Stimulated activated CD8-positive, alpha-beta memory T cell treated with anti-CD3 and anti-CD28 coated beads, Interleukin-15, amount 100 ng/mL, for 48 hours (primary cell): ENCODE measurements around the gene ARAP3.

ENCODE experiments used
- DNase-seq, 2 donors: peaks; one replicate each; pipeline ENCODE4 v3.0.0-alpha.2; 2020; ENCODE audit warnings: low read depth in 2 of 2

The ARAP3 gene

DNA sequence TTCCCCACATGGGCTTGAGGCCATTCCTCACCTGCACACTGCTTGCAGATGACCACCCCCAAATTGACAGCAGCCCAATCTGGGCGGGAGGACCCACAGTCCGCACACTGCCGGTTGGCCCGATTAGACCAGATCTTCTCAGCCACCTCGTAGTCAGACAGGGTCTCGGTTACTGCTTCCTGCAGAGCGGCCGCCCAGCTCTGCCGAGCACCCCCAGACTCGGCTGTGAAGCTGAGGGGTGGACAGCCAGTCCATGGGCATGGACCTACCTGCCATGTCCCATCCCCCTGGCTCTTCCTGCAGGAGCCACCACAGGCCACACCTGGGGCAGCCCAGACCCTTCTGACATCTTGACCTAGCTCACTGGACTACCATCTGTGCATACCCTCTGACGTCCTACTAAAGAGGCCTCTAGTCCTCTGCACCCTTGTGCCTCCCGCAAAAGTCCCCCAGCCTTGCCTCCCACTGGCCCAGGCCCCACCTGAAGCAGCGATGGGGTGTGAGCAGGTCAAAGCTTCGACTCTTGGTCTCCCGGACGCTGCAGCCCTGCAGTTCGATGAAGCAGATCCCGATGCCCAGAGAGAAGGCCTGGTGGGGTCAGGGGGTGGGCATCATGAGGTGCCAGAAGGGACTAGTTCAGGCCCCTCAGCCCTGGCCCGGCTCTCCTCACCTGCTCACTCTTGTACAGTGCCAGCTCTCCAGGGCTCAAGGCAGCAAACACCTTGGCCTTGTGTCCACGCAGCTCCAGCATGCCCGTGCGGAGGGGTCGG is 9.8 kb downstream of the ARAP3 start:
- no peak for DNase-seq

DNA sequence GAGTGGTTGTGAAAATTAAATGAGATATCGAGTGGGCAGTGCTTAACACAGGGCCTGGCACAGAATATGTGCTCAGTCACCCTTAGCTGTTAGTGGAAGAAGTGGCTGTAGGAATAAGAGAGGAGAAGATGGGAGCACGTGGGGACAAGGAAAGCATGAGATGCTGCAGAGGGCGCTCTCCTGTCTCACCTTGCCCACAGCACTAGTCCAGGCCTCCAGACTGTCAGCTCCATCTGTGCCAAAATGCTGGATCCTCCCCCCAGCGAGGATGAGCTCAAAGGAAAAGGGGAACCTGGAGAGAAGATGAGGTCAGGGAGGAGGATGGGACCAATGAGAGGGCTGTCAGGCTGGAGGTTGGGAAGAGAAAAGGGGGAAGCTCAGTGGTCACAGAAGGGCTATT is 12.5 kb downstream of the ARAP3 start:
- DNase-seq = no peak

DNA sequence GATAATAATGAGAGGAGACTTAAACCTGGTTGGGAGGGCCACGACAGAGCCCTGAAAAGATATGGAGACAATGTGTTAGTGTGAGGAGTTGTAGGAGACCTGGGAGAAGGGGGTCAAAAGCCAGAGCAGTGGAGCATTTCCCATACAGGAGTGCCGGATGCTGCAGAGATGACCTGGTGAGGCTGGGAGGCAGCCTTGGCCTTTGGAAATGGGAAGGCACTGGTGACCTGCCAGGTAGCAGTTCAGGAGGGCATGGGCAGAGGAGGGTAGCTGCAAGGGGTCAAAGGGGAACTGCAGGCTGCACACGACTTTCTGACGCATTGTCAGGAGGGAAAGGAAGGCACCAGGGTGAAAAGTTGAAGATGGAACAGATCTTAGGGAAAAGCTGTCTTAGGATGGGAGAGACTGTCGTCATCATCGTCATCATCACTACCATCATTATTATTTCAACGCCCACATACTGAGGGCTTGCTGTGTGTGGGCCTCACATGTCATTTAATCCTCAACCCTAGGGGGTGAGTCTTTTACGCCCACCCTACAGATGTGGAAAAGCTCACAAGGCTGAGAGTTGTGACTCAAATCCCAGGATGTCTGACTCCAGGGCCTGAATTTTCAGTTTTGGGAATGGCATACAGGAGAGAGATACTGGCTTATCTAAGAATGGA is 13.3 kb downstream of the ARAP3 start:
- DNase-seq = no peak

DNA sequence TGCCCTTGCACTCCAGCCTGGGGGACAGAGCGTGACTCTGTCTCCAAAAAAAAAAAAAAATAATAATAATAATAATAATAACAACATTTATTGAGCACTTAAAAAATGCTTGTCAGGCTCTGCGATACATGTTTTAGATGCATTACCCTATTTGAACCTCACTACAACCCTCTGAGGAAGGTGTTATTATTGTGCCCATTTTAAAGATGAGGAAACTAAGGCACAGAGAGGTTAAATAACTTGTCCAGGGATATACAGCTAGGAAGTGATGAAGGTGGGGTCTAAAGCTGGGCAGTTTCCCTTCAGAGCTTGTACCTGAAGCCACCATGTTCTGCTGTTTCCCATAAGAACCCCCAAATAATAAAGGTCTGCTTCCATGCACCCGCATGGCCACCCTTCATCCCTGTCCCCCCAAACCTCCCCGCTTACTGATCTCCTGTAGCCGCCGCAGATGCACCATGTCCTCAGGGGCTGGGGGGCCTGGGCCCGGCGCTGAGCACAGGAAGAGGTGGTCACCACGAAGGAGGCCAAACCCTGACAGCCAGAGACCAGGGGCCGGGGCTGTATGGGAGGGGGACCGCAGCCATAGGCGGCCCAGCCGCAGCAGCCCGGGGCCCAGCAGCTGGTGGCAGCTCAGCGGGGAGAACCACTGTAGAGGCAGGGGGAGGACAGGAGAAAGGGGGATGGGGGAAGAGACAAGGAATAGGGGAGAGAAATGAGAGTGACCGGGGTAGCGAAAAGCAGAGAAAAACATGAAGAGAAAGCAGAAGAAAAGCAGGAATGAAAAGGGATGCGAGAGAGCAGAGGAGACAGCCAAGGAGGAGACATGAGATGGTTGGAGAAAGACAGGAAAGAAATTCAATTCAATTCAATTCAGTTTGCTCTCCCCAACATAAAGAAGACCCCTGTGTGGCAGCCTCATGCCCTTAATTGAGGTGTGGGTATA is 15.8 kb downstream of the ARAP3 start:
- no peak for DNase-seq

DNA sequence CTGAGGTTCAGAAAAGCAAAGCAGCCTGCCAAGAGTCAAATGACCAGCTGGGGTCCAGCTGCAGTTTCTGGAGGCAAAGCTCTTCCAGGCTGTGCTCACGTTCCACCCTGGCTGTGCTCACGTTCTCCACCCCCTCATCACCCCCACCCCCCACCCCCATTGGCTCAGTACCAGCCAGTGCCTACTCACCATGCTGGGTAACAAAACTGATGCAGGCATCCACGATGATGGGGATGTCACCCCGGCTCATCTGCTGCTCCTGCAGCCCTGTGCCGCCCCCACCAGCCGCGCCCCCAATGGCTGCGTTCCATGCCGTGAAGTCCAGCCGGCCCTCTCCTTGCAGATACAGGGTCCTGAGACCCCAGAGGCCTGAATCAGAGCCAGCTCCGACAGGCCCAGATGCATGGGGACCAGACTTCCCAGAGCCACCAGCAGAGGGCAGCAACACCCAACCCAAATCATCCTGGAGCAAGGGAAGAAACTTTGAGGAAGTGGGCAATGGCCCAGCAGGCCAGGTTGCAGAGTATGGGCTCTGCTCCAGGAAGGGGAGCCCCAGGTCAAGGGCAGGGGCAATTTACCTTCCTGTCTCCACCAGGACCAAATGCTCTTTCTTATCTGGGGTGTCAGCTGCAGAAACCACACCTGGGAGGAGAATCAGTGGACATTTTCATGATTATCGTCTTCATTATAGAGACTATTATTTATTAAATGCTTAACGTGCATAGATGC is 17.1 kb downstream of the ARAP3 start:
- DNase-seq = peak; percentile 32 to 56

DNA sequence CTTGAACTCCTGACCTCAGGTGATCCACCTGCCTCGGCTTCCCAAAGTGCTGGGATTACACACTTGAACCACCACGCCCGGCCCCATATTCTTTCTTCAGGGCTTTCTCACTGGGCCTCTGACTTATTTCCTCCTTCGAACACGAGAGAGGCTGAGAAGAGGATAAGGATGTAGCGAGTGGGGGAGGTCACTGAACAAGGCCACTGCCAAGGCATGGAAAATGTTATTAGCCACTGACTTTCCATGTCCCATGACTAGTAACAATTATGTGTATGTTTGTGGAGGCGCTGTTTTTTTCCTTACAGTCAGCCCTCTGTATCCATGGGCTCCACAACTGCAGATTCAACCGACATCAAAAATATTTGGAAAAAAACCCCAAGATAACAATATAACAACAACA is 18.5 kb downstream of the ARAP3 start:
- no peak for DNase-seq

DNA sequence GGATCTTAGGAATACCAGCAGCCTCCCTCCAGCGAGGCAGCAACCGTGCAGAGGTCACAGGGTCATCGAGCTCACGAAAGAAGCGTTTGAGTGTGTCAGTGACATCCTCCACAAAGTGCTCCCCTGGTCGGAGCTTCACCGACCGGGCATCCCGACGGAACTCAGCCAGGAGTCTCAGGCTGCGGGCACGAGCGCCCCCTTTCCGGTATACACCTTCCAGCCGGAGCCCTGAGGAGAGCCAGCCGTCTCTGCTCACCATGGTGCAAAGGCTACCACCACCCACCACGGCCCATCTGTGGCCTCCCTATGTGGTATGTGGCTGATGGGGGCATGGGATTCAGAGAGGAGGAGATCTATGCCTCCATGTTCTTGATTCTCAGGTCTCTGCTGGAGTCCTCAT is 20.0 kb downstream of the ARAP3 start:
- no peak for DNase-seq

DNA sequence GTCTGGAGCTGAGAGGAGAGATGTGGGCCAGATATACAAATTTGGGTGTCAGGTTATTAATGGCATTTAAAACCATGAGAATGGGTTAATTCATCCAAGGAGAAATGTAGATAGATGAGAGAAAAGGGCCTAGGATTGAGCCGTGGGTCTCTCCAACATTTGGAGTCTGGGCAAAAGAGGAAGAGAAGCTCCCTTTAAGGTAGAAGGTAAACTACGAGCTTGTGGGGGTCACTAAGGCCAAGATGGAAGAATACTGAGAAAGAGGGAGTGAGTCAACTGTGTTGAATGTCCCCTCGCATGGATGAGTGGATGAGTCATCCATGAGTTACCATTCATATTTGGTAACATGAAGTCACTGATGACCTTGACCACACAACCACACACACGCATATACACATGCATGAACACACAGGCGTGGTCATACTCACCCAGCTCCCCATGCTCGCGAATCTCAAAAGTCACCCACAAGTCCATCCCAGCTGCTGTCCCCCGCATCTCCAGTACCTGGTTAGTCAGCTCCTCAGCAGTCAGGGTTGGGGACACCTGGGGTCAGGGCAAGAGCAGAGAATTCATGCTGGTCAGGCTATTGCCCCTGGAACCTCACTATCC is 24.0 kb downstream of the ARAP3 start:
- DNase-seq = no peak

DNA sequence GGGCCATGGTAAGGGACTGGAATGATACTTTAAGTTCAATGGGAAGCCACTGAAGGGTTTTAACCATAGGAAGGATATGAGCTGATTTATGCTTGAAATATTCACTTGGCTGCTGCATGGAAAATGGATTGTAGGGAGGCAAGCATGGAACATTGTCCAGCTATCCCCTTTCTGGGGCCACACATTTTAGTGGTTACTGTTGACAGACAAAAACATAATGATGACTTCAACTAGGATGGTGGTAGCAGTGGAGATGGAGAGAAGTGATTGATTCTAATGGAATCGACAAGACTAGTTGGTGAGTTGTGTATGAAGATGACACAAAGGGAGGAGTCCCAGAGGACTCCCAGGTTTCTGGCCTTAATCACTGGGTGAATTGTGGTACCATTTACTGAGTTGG is 24.6 kb downstream of the ARAP3 start:
- no peak for DNase-seq

DNA sequence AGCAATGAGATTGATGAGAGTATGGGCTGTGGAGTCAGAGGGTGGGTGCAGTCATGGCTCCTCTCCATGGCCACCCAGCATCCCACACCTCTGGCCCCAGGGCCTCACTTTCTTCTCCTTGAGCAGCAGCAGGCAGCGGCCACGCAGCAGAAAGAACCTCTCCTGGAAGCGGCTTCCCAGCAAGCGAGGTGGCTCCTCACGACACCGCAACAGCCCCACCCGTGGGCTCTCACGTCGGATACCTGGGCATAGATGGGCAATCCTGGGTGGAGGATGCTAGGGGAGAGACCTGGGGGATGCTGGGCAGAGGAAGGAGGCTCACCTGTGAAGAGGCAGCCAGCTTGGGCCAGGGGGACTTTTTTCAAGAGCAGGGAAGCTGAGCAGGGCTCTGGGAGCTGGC is 25.6 kb downstream of the ARAP3 start:
- no peak for DNase-seq

DNA sequence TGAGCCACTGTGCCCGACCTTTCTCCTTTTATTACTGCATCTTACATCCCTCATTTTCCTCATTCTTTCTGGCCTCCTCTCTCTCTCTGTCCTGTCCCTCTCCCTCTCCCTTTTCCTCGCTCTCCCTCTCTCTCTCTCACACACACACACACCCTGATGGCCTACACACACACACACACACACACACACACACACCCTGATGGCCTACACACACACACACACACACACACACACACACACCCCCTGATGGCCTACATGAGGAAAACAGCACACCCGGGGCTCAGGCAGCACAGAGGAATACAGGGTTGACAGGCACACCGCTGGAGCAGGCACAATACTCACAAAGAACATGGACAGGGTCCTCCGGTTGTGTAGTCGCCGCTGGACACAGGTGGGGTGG is 27.0 kb downstream of the ARAP3 start:
- DNase-seq = no peak

DNA sequence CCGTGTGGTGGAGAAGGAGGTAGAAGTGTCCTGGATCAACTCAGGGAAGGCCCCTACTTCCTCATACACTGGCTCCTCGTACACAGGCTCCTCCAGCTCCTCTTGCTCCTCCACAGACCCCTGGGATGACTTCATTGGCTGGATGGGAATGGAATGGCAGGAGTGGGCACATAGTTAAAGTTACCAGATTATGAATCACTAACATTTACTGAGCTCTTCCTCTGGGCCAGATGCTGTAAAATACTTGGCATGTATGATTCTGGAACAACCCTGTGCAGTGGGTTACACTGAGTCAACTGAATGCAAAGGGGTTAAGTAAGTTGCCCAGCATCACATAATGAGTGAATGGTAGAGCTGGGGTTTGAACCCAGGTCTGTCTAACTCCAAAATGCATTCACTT is 27.7 kb downstream of the ARAP3 start:
- DNase-seq = no peak

DNA sequence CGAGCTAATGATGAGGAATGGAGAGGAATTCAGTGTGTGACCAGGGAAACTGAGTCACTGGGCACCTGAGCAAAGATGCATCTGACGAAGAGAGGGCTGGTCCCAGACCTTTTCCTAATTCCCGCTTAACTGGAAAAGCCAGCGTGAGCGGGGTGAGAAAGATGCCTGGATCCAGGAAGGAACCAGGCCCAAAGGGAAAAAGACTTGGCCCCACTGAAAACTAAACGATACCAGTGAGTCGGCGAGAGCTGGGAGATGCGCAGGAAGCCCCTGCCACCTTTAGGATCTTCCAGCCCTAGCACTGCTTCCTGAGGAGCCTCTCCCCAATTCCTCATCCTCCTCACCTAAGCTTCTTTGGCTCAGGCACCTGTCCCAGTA is 30.3 kb downstream of the ARAP3 start:
- DNase-seq = no peak

DNA sequence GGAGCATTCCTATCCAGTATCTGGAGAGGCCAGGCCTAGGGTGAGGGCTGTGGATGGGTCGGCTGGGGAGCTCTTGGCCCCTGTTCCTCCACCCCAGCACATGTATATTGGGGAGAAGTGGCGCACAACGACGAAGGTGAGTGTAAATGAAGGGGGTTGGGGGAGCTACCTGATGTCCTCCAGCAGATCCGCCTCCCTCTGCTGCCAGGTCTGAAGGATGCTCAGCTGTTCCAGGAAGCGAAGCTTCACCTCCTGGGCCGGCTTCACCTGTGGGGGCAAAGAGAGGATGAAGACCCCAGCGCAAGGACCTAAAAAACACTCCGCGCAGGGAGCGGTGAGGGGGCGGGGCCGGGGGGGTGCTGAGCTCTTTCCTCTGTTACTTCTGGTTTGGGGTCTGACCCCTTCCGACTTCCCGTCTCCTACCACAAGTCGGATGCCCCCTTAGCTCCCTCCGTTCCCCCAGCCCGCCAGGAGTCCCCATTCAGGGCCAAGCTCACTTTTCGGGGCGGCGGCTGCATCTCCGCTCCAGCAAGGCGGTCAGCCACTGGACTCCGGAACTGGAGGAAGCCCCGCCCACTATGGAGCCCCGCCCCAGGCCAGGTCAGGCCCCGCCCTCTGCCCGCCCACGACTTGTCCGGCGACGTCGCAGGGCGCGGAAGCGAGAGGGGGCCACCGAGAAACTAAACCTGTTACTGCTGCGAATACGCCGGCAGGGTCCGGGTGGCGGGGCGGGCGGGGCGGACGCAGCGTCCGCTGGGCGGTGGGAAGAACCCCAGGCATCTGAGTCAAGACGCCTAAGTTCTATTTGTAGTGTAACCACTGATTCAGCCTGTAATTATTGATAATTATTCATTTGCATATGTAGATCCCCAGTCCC is 30.9 kb downstream of the ARAP3 start, which contains the start of gene FCHSD1:
FCHSD1 (minus strand) TSS at position 568 of the 877 bp plus-strand sequence; CDS start at position 518, 50 bp downstream.
- peak; percentile 76 to 77 for DNase-seq

DNA sequence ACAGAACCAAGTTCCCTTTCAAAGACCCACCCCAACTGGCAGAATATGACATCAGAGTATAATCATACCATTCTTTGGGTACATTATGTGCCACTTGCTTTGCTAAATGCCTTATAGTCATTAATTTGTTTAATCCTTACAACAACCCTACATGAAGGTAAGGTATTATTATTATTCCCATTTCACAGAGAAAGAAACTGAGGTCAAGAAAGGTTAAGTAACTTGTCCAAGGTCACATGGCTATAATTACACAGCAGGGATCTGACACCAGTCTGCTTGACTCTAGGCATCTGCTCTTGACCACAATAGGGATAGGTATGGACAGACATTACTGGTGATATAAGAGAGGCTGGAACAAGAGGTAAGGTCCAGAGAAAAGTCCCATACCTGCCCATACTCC is 32.1 kb downstream of the ARAP3 start:
- DNase-seq = no peak

DNA sequence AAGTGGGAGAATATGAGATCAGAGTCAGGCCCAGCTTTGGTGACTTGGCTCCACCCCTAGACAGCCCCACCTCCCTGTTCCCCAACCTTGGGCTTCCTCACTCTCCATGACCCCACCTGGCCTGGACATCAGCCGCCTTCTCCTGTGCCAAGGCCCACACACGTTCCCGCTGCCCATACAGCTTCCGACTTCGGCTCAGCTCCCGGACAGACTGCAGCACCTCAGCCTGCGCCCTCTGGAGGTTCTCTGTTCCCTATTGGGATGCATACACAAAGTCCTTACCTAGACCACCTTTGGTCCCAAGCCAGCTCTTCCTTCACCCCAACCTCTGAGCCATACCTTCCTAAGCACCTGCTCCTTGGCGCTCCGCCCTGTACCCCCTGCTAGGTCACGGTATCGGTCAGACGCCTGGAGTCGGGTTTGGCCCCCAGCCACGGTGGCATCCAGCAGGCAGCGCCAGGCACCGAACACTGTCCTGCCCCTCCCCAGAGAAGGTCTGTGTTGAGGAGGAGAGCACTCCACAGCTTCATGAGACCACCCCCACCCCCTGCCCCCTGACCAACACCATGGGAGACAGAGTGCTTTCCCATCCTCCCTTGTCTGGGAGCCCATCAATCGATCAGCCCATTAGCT is 32.9 kb downstream of the ARAP3 start:
- DNase-seq = no peak

DNA sequence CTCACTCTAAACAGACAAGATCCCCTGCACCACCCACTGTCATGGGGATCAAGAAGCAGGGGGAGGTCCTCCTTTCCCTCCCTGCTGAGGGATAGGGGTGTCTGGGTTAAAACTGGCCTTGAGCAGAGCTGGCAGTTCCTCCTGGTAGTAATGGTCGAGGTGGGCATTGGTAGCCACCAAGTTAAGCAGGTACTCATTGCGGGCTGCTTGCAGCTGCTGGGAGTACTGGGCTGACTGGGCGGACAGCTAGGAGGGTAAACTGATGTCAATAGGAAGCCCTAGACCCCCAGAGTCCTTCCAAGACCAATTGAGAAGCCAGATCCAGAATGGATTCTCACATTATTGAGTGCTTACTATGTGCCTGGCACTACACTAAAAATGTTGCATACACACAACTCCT is 34.2 kb downstream of the ARAP3 start:
- no peak for DNase-seq

DNA sequence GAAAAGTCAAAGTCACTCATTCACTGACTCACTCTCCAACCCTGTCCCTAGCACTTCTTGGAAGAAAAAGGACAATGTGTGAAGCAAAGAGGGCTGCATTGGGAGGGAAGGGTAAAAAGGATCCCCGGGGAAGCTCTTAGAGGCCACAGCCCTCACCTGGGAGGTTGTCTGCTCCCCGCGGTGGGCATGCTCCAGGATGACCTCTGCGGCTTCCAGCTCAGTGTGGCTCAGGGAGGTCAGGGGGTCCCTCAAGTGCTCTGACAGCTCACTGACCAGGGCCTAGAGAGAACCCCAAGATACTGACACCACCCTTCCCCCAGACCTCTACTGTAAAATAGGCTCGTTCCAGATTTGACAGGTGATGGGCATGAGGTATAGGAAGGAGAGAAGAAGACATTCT is 34.8 kb downstream of the ARAP3 start:
- no peak for DNase-seq

DNA sequence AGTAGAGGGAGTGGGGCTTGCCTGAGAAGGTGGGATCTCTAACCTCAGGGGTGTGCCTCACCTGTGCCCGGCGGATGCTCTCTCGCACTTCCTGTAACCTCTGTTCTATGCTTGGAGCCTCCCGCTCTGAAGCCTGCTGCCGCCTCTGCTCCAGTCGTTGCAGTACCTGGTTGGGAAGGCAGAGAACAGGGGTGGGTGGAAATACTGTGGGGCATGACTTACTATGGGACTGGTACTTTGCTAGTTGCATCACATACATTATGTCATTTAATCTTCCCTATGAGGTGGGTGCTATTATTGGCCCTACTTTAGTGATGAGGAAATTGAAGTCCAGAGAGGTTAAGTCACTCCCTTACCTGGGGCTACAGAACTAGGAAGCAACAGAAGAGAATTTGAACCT is 36.0 kb downstream of the ARAP3 start:
- DNase-seq = no peak
